ENCODE measurements around the gene OR1N2. TPM values are rescaled to one million over a fixed set of nuclear protein-coding genes. Genes with fewer than 3 reads are reported as not detected.
"Not testable (repeated sequence)": the region's sequence is repeated elsewhere in the genome, so short reads cannot be mapped to it uniquely, and the experiment has no call there.

The OR1N2 gene, protein sequence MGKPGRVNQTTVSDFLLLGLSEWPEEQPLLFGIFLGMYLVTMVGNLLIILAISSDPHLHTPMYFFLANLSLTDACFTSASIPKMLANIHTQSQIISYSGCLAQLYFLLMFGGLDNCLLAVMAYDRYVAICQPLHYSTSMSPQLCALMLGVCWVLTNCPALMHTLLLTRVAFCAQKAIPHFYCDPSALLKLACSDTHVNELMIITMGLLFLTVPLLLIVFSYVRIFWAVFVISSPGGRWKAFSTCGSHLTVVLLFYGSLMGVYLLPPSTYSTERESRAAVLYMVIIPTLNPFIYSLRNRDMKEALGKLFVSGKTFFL
- not detected for polyA plus RNA-seq (ENCODE audit: insufficient read length in 3 of 3)
- long read RNA-seq, donor 1 = 0 reads
- long read RNA-seq, donor 2, partial matches to known transcripts = 0 of 1 reads
- long read RNA-seq, donor 2, other reads (novel, unspliced or antisense) = 0 of 1 reads
- long read RNA-seq, donor 3 = 0 reads
- long read RNA-seq, donor 4 = 0 reads
- long read RNA-seq, donor 5 = 0 reads
- long read RNA-seq, donor 6 = 0 reads
- long read RNA-seq, donor 7 = 0 reads
- long read RNA-seq, donor 8 = 0 reads
- long read RNA-seq, donor 9 = 0 reads
- long read RNA-seq, donor 10 = 0 reads
- long read RNA-seq, donor 11 = 0 reads
- long read RNA-seq, donor 12 = 0 reads
- long read RNA-seq, donor 13 = 0 reads
- long read RNA-seq, donor 14 = 0 reads
- long read RNA-seq, donor 15 = 0 reads
- long read RNA-seq, donor 16 = 0 reads

DNA sequence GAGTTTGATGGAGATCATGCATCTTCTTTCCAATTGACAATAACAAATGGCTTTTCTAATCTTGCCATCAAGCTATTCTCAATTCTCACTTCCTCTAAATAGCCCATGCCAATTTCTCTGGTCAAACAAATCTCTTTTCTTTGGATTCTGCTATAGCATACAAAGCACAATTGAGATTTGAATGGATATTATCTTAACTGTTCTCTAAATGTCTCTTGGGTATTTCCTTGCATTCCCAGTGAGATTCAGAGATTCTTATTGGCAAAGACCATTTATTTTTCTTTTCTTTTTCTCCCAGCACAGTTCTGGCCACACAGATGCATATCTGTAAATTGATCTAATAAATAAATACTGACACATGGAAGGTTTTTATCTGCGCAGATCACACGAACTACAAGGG is at the start of gene OR1N2:
TSS of gene OR1N2 (plus strand) at position 301 of the 400 bp plus-strand sequence. CDS start 100 bp downstream, outside the sequence.
- no peak for DNase-seq (ENCODE audit: extremely low read depth in 1 of 11, low read depth in 9 of 11, low spot score in 4 of 11)

- DNase-seq (ENCODE audit: extremely low read depth in 1 of 11, low read depth in 9 of 11, low spot score in 4 of 11) = no peak
These were observed 45.9 kb upstream of the OR1N2 start for GRCh38 chr9:122506964-122507363.

- DNase-seq (ENCODE audit: extremely low read depth in 1 of 11, low read depth in 9 of 11, low spot score in 4 of 11) = no peak
These were observed 42.4 kb upstream of the OR1N2 start, which contains the start of gene OR1J2 for GRCh38 chr9:122510502-122510901. OR1J2 (plus strand) TSS chr9:122510802; CDS start chr9:122510802, 0 bp downstream.

GRCh38 chr9:122518226-122518625 is 34.7 kb upstream of the OR1N2 start:
- no peak for DNase-seq (ENCODE audit: extremely low read depth in 1 of 11, low read depth in 9 of 11, low spot score in 4 of 11)

DNA sequence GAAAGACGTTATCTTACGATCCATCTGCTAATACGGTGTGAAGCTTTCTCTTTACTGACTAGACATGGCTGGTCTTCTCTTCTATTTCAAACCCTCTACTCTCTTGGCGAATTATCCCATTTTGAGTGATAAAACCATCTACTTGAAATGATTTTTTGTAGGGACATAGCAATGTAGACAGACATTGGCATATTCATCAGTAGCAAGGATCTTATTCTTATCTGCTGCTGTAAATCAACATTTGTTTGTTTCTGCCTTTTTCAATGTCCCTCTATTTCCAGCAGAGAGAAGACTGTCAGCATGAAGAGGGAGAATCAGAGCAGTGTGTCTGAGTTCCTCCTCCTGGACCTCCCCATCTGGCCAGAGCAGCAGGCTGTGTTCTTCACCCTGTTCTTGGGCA is 34.1 kb upstream of the OR1N2 start, which contains the start of gene OR1J4:
TSS of gene OR1J4 (plus strand) at position 301 of the 400 bp plus-strand sequence. CDS start at position 301, 0 bp downstream.
- no peak for DNase-seq (ENCODE audit: extremely low read depth in 1 of 11, low read depth in 9 of 11, low spot score in 4 of 11)

- no peak for DNase-seq (ENCODE audit: extremely low read depth in 1 of 11, low read depth in 9 of 11, low spot score in 4 of 11)
These were observed 33.5 kb upstream of the OR1N2 start for GRCh38 chr9:122519376-122519775.

DNA sequence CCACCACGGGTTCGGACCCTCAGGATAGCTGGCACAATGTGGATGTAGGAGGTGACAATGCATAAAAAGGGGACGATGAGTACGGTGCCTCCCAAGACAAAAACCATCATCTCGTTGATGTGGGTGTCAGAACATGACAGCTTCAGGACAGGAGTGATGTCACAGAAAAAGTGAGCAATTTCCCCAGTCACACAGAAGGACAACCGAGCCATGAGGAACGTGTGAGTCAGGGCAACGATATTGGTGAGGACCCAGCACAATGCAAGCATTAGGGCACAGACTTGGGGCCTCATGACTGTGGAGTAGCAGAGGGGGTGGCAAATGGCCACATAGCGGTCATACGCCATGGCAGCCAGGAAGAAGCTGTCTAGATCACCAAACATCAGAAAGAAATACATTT is 26.3 kb upstream of the OR1N2 start:
- DNase-seq (ENCODE audit: extremely low read depth in 1 of 11, low read depth in 9 of 11, low spot score in 4 of 11) = no peak

- DNase-seq (ENCODE audit: extremely low read depth in 1 of 11, low read depth in 9 of 11, low spot score in 4 of 11) = no peak
These were observed 25.7 kb upstream of the OR1N2 start, which contains the start of gene OR1N1 for GRCh38 chr9:122527193-122527592. OR1N1 (minus strand) TSS chr9:122527293; CDS start chr9:122527293, 0 bp downstream.

DNA sequence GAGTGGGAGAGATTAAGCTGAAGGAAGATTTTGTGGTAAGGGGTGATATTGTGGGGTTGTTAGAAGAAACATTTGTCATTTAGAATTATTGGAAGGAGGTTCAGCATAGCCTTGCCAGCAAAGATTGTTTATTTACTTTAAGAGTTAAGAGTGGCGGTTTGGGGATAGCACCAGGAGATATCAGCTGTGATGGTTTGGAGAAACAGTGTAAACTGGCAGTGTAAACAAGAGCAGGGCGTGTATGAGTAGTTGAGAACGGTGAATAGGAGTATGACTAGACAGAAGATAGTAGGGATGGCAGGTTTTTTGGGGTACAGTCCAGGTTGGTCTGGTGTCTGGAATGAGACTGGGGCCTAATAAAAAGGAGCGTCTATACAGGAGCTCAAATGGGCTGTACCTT is 21.8 kb upstream of the OR1N2 start:
- not testable (repeated sequence) for DNase-seq (ENCODE audit: extremely low read depth in 1 of 11, low read depth in 9 of 11, low spot score in 4 of 11)

- no peak for DNase-seq (ENCODE audit: extremely low read depth in 1 of 11, low read depth in 9 of 11, low spot score in 4 of 11)
These were observed 16.8 kb upstream of the OR1N2 start for GRCh38 chr9:122536134-122536533.

DNA sequence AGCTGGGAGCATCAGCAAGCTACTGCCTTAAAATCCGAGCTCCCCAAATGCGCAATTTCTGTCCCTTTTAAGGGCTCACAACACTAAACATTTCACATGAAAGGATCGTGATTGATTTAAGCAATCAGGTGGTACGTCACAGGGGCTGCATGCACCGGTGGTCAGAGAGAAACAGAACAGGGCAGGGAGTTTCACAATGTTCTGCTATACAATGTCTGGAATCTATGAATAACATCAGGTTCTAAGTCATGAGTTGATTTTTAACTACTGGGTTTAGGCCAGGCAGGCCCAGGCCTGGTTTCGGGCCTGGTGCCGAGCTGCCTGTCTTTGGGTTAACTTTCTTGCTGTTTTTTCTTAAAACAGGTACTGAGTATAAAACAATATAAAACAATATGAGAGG is 15.8 kb upstream of the OR1N2 start:
- not testable (repeated sequence) for DNase-seq (ENCODE audit: extremely low read depth in 1 of 11, low read depth in 9 of 11, low spot score in 4 of 11)

- DNase-seq (ENCODE audit: extremely low read depth in 1 of 11, low read depth in 9 of 11, low spot score in 4 of 11) = no peak
These were observed 14.2 kb upstream of the OR1N2 start for GRCh38 chr9:122538757-122539156.

DNA sequence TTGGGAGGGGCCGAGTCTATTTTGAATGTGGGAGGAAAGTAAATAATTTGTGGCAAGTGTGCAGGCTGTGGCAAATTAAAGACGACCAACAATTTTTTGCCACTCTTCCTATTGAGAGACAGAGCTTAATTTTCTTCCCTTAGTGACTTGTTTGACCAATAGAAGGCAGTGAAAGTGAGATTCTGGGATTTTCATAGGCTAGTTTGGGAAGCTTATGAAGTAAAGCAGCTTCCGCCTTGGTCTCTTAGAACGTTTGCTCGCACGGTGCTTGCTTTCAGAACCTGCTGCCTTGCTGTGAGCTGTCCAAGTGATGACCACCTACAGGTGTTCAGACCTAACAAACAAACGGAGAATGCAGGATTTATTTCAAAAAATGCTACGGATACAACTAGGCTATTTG is 6.7 kb upstream of the OR1N2 start:
- DNase-seq (ENCODE audit: extremely low read depth in 1 of 11, low read depth in 9 of 11, low spot score in 4 of 11) = no peak

DNA sequence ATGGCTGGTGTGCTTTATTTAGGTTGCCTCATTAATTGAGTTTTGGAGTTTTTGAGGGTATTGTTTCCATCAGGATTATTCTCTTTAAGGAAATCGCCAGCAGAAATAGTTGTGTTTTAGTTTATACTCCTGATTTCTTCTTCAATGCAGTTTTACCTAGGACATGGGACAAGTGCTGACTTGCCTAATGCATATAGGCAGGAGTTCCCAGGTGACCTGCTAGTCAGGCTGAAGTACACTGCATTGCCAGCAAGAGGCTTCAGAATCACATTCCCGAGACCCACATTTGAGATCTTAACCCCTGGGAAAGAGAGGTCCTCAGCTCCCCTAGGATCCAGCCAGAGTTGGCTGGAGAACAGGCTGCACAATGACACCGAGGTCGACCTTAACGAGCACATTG is 1.5 kb upstream of the OR1N2 start:
- no peak for DNase-seq (ENCODE audit: extremely low read depth in 1 of 11, low read depth in 9 of 11, low spot score in 4 of 11)

- DNase-seq (ENCODE audit: extremely low read depth in 1 of 11, low read depth in 9 of 11, low spot score in 4 of 11) = no peak
These were observed 8.5 kb downstream of the OR1N2 start for GRCh38 chr9:122561446-122561845.

DNA sequence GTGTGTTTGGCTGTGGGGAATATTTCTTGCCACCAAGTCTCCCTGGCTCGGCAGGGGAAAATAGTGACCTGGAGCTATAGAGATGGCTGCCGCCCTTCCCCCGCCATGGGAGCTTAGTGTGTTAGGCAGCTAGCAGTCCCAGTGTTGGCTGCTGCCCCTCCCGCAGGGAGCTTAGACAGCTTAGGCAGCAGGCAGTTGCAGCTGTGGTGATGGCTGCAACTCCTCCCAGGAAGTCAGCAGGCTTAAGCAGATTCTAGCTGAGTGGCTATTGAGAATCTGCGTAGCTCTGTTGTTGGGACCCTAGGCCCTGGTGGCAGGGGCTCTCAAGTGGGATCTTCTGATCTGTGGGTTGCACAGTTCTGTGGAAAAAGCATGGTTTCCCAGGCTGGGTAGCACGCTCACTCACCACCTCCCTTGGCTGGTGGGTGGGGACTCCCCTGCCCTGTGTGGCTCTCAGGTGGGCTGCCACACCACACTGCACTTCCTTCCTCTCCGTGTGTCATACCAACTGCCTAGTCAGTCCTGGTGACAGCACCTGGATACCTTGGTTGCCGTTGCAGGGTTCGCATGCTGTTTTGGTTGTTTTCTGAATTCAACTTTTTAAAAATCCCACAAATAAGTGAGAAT is 9.3 kb downstream of the OR1N2 start:
- DNase-seq (ENCODE audit: extremely low read depth in 1 of 11, low read depth in 9 of 11, low spot score in 4 of 11) = no peak

DNA sequence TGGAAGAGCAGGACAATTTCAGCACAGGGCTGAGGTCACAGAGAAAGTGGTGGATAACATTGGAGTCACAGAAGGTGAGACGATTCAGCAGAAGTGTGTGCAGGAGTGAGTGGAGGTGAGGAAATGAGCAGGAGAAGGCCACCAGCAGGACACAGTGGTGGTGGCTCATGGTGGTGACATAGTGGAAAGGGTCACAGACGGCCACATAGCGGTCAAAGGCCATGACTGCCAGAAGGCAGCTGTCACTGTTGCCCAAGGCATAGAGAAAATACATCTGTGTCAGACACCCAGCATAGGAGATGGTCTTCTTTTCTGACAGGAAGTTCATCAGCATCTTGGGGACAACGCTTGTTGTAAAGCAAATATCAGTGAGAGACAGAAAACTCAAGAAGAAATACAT is 15.0 kb downstream of the OR1N2 start:
- no peak for DNase-seq (ENCODE audit: extremely low read depth in 1 of 11, low read depth in 9 of 11, low spot score in 4 of 11)

GRCh38 chr9:122572456-122572855 is 19.5 kb downstream of the OR1N2 start:
- DNase-seq (ENCODE audit: extremely low read depth in 1 of 11, low read depth in 9 of 11, low spot score in 4 of 11) = no peak

DNA sequence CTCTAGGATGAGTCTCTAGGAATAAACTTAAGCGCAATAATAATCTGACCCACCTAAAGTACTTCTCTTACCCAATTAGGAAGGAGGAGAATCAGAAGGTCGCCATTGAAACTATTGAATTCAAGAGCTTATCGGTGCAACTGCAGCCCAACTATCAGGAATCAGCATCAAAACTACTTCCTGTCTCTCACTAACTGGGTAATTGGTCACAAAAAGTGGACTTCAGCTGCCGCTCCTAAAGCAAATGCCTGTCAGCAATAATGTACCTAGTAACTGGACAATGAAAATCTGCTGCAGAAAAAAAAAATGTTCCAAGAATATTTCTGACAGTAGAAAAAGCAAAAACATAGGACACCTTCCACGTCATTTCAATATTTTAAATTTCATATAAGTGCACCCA is 27.0 kb downstream of the OR1N2 start:
- DNase-seq (ENCODE audit: extremely low read depth in 1 of 11, low read depth in 9 of 11, low spot score in 4 of 11) = no peak

- no peak for DNase-seq (ENCODE audit: extremely low read depth in 1 of 11, low read depth in 9 of 11, low spot score in 4 of 11)
These were observed 27.4 kb downstream of the OR1N2 start for GRCh38 chr9:122580360-122580759.
